HG03045 (cell line): ENCODE results near the gene PPP1R12B.

ENCODE experiments used
- ATAC-seq: cut with Tn5 transposase; IDR thresholded peaks from one replicate; pipeline ENCODE4 v1.9.1; 2021; ENCODE audit warnings: mild to moderate bottlenecking, moderate library complexity; ENCODE audit not compliant: unreplicated experiment

PPP1R12B gene

GRCh38 chr1:202348509-202349205 lies at the start of gene PPP1R12B:
TSS of gene PPP1R12B (plus strand) at chr1:202348699. CDS start at chr1:202348852, 153 bp downstream.
- ATAC-seq, result peak; percentile 98

- ATAC-seq, result no peak
These were observed 46.3 kb upstream of the PPP1R12B start for GRCh38 chr1:202302166-202302565.

GRCh38 chr1:202304375-202304774 lies 44.1 kb upstream of the PPP1R12B start:
- ATAC-seq, result no peak

GRCh38 chr1:202305168-202305567 lies 43.3 kb upstream of the PPP1R12B start:
- no peak for ATAC-seq

GRCh38 chr1:202306535-202307345 lies 41.8 kb upstream of the PPP1R12B start:
- ATAC-seq, result no peak

- no peak for ATAC-seq
These were observed 38.3 kb upstream of the PPP1R12B start for GRCh38 chr1:202310071-202310725.

GRCh38 chr1:202310746-202311145 lies 37.8 kb upstream of the PPP1R12B start:
- no peak for ATAC-seq

- ATAC-seq, result no peak
These were observed 36.4 kb upstream of the PPP1R12B start for GRCh38 chr1:202311875-202312635.

GRCh38 chr1:202315576-202316168 lies 32.8 kb upstream of the PPP1R12B start:
- ATAC-seq, result no peak

GRCh38 chr1:202316186-202316585 lies 32.3 kb upstream of the PPP1R12B start:
- ATAC-seq, result no peak

GRCh38 chr1:202317941-202318925 lies 30.3 kb upstream of the PPP1R12B start:
- no peak for ATAC-seq

- no peak for ATAC-seq
These were observed 29.0 kb upstream of the PPP1R12B start for GRCh38 chr1:202319381-202320080.

GRCh38 chr1:202320081-202320405 lies 28.5 kb upstream of the PPP1R12B start:
- no peak for ATAC-seq

GRCh38 chr1:202323731-202324130 lies 24.8 kb upstream of the PPP1R12B start:
- no peak for ATAC-seq

- no peak for ATAC-seq
These were observed 23.9 kb upstream of the PPP1R12B start for GRCh38 chr1:202324646-202325045.

- no peak for ATAC-seq
These were observed 18.6 kb upstream of the PPP1R12B start for GRCh38 chr1:202329891-202330290.

GRCh38 chr1:202333861-202334260 lies 14.6 kb upstream of the PPP1R12B start:
- ATAC-seq, result no peak

GRCh38 chr1:202343652-202344349 lies 4.7 kb upstream of the PPP1R12B start:
- no peak for ATAC-seq
